LNCaP clone FGC (cell line): Measurements from ENCODE around the gene PPT2.

Experiments
- DNase-seq: peaks from one replicate; pipeline ENCODE4 v3.0.0-alpha.2; 2011; ENCODE audit warnings: low read depth
- H3K4me3 ChIP-seq: 2 replicates; pipeline ENCODE4 v1.5.1; 2011; ENCODE audit warnings: mild to moderate bottlenecking, low read depth, low read length, control low read depth
- CTCF ChIP-seq: IDR thresholded peaks from 2 replicates; pipeline ENCODE4 v1.5.1; 2012; ENCODE audit warnings: mild to moderate bottlenecking; ENCODE audit not compliant: control insufficient read depth, insufficient read depth; ENCODE audit errors: extremely low read depth

Gene PPT2

GRCh38 chr6:32115623-32116022 lies 38.3 kb upstream of the PPT2 start:
- no peak for TF ChIP-seq CTCF

DNA sequence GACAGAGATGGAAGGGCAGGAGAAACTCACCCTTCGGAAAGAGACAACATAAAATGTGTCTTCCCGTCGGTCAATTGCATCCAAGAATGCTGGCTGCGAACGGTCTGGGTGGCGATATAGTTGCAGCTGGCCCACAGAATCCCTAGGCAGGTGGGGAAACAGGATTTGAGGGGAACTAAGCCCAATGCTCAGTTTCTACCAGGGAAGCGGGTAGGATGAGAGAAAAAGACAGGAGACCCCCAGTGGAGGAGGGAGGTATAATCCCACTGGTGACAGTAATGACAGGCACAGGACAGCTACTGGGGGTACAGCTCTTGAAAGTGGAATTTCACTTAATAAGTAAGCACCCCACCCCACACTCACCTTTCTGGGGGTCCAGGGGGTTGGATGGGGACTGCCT lies 37.3 kb upstream of the PPT2 start:
- DNase-seq = no peak
- H3K4me3 ChIP-seq = no peak overlapping the region
- TF ChIP-seq CTCF = peak; percentile 41; the same call in 1 of the 2 replicates

More at GRCh38 chr6:32115623-32116022, 38.3 kb upstream of the PPT2 start:
- H3K4me3 ChIP-seq = no peak overlapping the region
- no peak for DNase-seq

GRCh38 chr6:32117461-32117860 lies 36.5 kb upstream of the PPT2 start:
- TF ChIP-seq CTCF = no peak
- H3K4me3 ChIP-seq = no peak overlapping the region
- no peak for DNase-seq

- no peak overlapping the region for H3K4me3 ChIP-seq
- TF ChIP-seq CTCF = peak; percentile 91
- peak; percentile 44 for DNase-seq
These were observed 34.9 kb upstream of the PPT2 start for GRCh38 chr6:32118782-32119628.

DNA sequence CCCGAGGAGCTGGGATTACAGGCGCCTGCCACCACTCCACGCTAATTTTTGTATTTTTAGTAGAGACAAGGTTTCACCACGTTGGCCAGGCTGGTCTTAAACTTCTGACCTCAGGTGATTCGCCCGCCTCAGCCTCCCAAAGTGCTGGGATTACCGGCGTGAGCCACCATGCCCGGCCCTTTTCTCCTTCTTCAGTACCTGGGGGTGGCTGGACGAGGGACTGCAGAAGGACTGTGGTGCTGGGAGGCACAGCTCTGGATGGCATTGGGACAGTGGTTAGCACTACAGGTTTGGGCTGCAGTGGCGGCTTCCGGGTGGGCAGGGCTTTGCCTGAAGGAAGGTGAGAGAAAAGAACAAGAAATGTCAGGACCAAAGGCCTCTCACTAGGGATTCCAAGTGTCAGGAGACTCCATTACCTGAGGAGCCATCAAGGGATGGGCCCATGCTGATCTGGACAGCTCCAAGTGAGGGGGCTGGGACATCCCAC lies 33.3 kb upstream of the PPT2 start:
- no peak for TF ChIP-seq CTCF
- no peak overlapping the region for H3K4me3 ChIP-seq
- DNase-seq = no peak

DNA sequence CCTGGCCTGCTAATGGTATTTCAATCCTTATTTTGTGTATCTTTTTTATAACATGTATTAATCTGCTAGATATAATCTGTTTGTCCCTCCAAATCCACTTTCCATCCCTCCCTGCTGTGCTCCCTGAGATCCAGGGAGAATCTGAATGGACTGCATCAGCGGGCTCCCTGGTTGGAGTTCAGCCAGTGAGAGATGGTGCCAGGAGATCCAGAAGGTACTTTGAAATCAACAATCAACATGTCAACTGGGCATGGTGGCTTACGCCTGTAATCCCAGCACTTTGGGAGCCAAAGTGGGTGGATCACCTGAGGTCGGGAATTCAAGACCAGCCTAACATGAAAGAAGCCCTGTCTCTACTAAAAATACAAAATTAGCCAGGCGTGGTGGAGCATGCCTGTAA lies 30.3 kb upstream of the PPT2 start:
- DNase-seq = no peak
- no peak overlapping the region for H3K4me3 ChIP-seq
- no peak for TF ChIP-seq CTCF
